A549 (cell line): ENCODE results near the gene TM9SF4. TPM values are rescaled to one million over a fixed set of nuclear protein-coding genes. Genes with fewer than 3 reads are reported as not detected.

Experiments
- ATAC-seq, 2 experiments: fragments of 200-7000 bp in 1 of 2; fragments of >200 bp in 1 of 2; cut with Nextera tagmentation in 1 of 2; cut with Tn5 transposase in 1 of 2; 3 replicates each; pipeline versions ENCODE4 v1.8.0 to v1.9.1; 2018 to 2020; ENCODE audit warnings: mild to moderate bottlenecking in 1 of 2, moderate library complexity in 1 of 2
- CTCF ChIA-PET: fragments of 300-600 bp; sonication (Branson Sonifier 250); formaldehyde crosslinking; extraction: SDS; loops from one replicate; lab custom pipeline; 2021; ENCODE audit warnings: antibody characterized with exemption, inconsistent platforms; lab: Yijun Ruan, JAX
- POLR2A ChIA-PET: fragments of 350-600 bp; formaldehyde crosslinking; extraction: SDS; loops from one replicate; lab custom pipeline; 2021; ENCODE audit warnings: antibody characterized with exemption, inconsistent platforms; lab: Yijun Ruan, JAX
- DNase-seq, 2 experiments: peaks; one replicate each; pipeline versions ENCODE4 v3.0.0 to v3.0.0-alpha.2; 2011 to 2016; ENCODE audit warnings: low read depth in 1 of 2, low spot score in 1 of 2
- FAIRE-seq: peaks from 2 replicates; lab custom pipeline; 2011; peaks lifted over from hg19 to GRCh38; lab: Jason Lieb, UNC
- H3K27ac ChIP-seq, 2 experiments: fragments of >200 bp; sonication (Bioruptor Twin); formaldehyde crosslinking; 3 replicates each; pipeline ENCODE4 v1.5.1; 2016 to 2017
- H3K4me1 ChIP-seq: fragments of >200 bp; sonication (Bioruptor Twin); formaldehyde crosslinking; 3 replicates; pipeline ENCODE4 v1.6.1; 2016
- H3K4me2 ChIP-seq: fragments of >200 bp; sonication (Bioruptor Twin); formaldehyde crosslinking; 3 replicates; pipeline ENCODE4 v1.6.1; 2016
- H3K4me3 ChIP-seq: fragments of >200 bp; sonication (Bioruptor Twin); formaldehyde crosslinking; 3 replicates; pipeline ENCODE4 v1.5.1; 2016
- H3K9me3 ChIP-seq: fragments of >200 bp; sonication (Bioruptor Twin); formaldehyde crosslinking; 3 replicates; pipeline ENCODE4 v1.6.1; 2016
- ATOH8 ChIP-seq: fragments of 250-450 bp; sonication (Bioruptor Pico); IDR thresholded peaks from 2 replicates; pipeline ENCODE4 v1.5.0; 2020; ENCODE audit warnings: low read depth, mild to moderate bottlenecking, moderate library complexity
- BCL3 ChIP-seq: fragments of >200 bp; sonication (Bioruptor Twin); formaldehyde crosslinking; IDR thresholded peaks from 3 replicates; pipeline ENCODE4 v1.6.1; 2016
- CEBPB ChIP-seq, 2 experiments: fragments of >200 bp in 1 of 2; sonication (Bioruptor Twin) in 1 of 2; formaldehyde crosslinking in 1 of 2; IDR thresholded peaks; 2 replicates each; pipeline ENCODE4 v1.6.1; 2012 to 2016
- CHD2 ChIP-seq: fragments of 150-350 bp; IDR thresholded peaks from 2 replicates; pipeline ENCODE4 v1.6.1; 2014; ENCODE audit warnings: low read length; ENCODE audit not compliant: partially characterized antibody
- CTCF ChIP-seq: fragments of >200 bp; sonication (Bioruptor Twin); formaldehyde crosslinking; IDR thresholded peaks from 3 replicates; pipeline ENCODE4 v1.5.1; 2016
- EHF ChIP-seq: fragments of 250-450 bp; sonication (Bioruptor Pico); IDR thresholded peaks from 2 replicates; pipeline ENCODE4 v1.5.0; 2020; ENCODE audit warnings: mild to moderate bottlenecking
- ELK1 ChIP-seq: fragments of 150-350 bp; IDR thresholded peaks from 2 replicates; pipeline ENCODE4 v1.6.1; 2014; ENCODE audit warnings: low read depth, mild to moderate bottlenecking, low read length
- ESRRA ChIP-seq: fragments of 150-350 bp; IDR thresholded peaks from 2 replicates; pipeline ENCODE4 v1.6.1; 2014; ENCODE audit warnings: mild to moderate bottlenecking, low read length, borderline replicate concordance
- FOSB ChIP-seq: fragments of 250-450 bp; sonication (Bioruptor Pico); IDR thresholded peaks from 2 replicates; pipeline ENCODE4 v1.5.0; 2020; ENCODE audit warnings: mild to moderate bottlenecking, moderate library complexity
- FOXS1 ChIP-seq: fragments of 250-450 bp; sonication (Bioruptor Pico); IDR thresholded peaks from 2 replicates; pipeline ENCODE4 v1.5.0; 2020; ENCODE audit warnings: mild to moderate bottlenecking, moderate library complexity
- GATA3 ChIP-seq: IDR thresholded peaks from 2 replicates; pipeline ENCODE4 v1.6.1; 2012; ENCODE audit warnings: borderline replicate concordance
- HMGXB4 ChIP-seq: fragments of 250-450 bp; sonication (Bioruptor Pico); IDR thresholded peaks from 2 replicates; pipeline ENCODE4 v1.5.0; 2021; ENCODE audit warnings: mild to moderate bottlenecking, moderate library complexity, borderline replicate concordance
- JUN ChIP-seq, 2 experiments: fragments of >200 bp; sonication (Bioruptor Twin); formaldehyde crosslinking; IDR thresholded peaks; 2 replicates in 1 of 2; 3 replicates in 1 of 2; pipeline ENCODE4 v1.6.1; 2016 to 2017
- KDM1A ChIP-seq: fragments of 200-600 bp; sonication (generic); IDR thresholded peaks from 2 replicates; pipeline ENCODE4 v1.6.1; 2016; ENCODE audit warnings: low read depth, mild to moderate bottlenecking
- MAFK ChIP-seq: fragments of 450-650 bp; IDR thresholded peaks from 2 replicates; pipeline ENCODE4 v1.6.1; 2014; ENCODE audit not compliant: partially characterized antibody
- MAX ChIP-seq: IDR thresholded peaks from 2 replicates; pipeline ENCODE4 v1.6.1; 2012
- NR3C1 ChIP-seq: fragments of >200 bp; sonication (Bioruptor Twin); formaldehyde crosslinking; IDR thresholded peaks from 3 replicates; pipeline ENCODE4 v1.6.1; 2017
- POLR2A ChIP-seq: IDR thresholded peaks from 2 replicates; pipeline ENCODE4 v1.6.1; 2012; ENCODE audit warnings: mild to moderate bottlenecking, low read length
- POLR2AphosphoS2 ChIP-seq: conservative IDR thresholded peaks from 2 replicates; pipeline ENCODE4 v1.6.1; 2012; ENCODE audit warnings: low read length, improper control_type of control experiment, inconsistent platforms
- SMC3 ChIP-seq: fragments of >200 bp; sonication (Bioruptor Twin); formaldehyde crosslinking; IDR thresholded peaks from 3 replicates; pipeline ENCODE4 v1.6.1; 2018; ENCODE audit warnings: inconsistent platforms
- SREBF2 ChIP-seq: fragments of 450-650 bp; IDR thresholded peaks from 2 replicates; pipeline ENCODE4 v1.6.1; 2014; ENCODE audit warnings: mild to moderate bottlenecking, moderate library complexity
- ZNF302 ChIP-seq: fragments of 250-450 bp; sonication (Bioruptor Pico); IDR thresholded peaks from 2 replicates; pipeline ENCODE4 v1.9.0; 2021; ENCODE audit warnings: inconsistent platforms, mild to moderate bottlenecking, moderate library complexity
- WGBS: methylation state at CpG from one replicate; pipeline ENCODE4 v1.1.6; 2017; ENCODE audit errors: missing lambda C conversion rate; 5-methylcytosine and 5-hydroxymethylcytosine counted together
- polyA plus RNA-seq, 4 experiments: library from polyadenylated mRNA; depleted of rRNA in 3 of 4; stranded (reverse); fragments of >200 nt; fragmentation: RNase III in 1 of 4; extraction: RNeasy Plus Mini Kit Qiagen cat#74134 plus additional on column Dnase treatment in 1 of 4; gene quantifications; 2 replicates in 3 of 4; 3 replicates in 1 of 4; pipeline ENCODE4 v1.2.3, GENCODE V29; 2011 to 2017

TM9SF4 gene
- polyA plus RNA-seq, 2 of the 4 experiments (the other 2 are of a cell fraction): 52.3 to 60.0 TPM

- H3K9me3 ChIP-seq: no peaks in the 10 kb centered on the region
- no peak for FAIRE-seq
- ChIA-PET POLR2A (no interaction called here), CTCF (interaction anchor here (1.0 kb wide), 1 partner anchor 9 kb away, joined by 4 read pairs; no protein-coding TSS in a partner anchor)
- 97% methylated on average over 5 of the region's 5 CpGs for WGBS
- H3K4me3 ChIP-seq: no peak overlapping the region
- DNase-seq: no peak
- TF ChIP-seq NR3C1: no peak
- TF ChIP-seq SMC3: no peak
- no peak for TF ChIP-seq POLR2A
- no peak for TF ChIP-seq ZNF302
- TF ChIP-seq FOSB (CRISPR knock-in tag): no peak
- no peak for TF ChIP-seq POLR2AphosphoS2
- TF ChIP-seq CHD2: no peak
- TF ChIP-seq EHF (CRISPR knock-in tag): no peak
- TF ChIP-seq CEBPB (IDR thresholded peaks at IDR 0.05): no peak
- TF ChIP-seq HMGXB4 (CRISPR knock-in tag): no peak
- TF ChIP-seq FOXS1: no peak
- TF ChIP-seq JUN (IDR thresholded peaks at IDR 0.05): no peak
- no peak for TF ChIP-seq MAX
- TF ChIP-seq, all 56 proteins: peak for 0
- H3K4me1 ChIP-seq: peaks cover under 1% of the 10 kb centered on the region; the same call in 2 of the 3 replicates
- H3K4me2 ChIP-seq: no peak overlapping the region
- ATAC-seq: no peak
- H3K27ac ChIP-seq: no peak overlapping the region
Observed at GRCh38 chr20:32160341-32160740, 50.8 kb downstream of the TM9SF4 start.

- ATAC-seq: no peak
- TF ChIP-seq ESRRA: no peak
- TF ChIP-seq ELK1: no peak
- TF ChIP-seq GATA3: no peak
- TF ChIP-seq CTCF: no peak
- no peak for TF ChIP-seq SREBF2
- TF ChIP-seq KDM1A: no peak
- no peak for TF ChIP-seq MAFK
- no peak for TF ChIP-seq ATOH8
- no peak for TF ChIP-seq CHD2
- no peak for TF ChIP-seq BCL3
- TF ChIP-seq, all 56 proteins: peak for 0
- H3K4me1 ChIP-seq: no peaks in the 10 kb centered on the region
- H3K4me3 ChIP-seq: no peak overlapping the region
- no peak overlapping the region for H3K4me2 ChIP-seq
- ChIA-PET POLR2A (no interaction called here), CTCF (interaction anchor here (0.7 kb wide), 1 partner anchor 16 kb away, joined by 3 read pairs; no protein-coding TSS in a partner anchor)
- FAIRE-seq (no peak), DNase-seq (no peak)
- no peak overlapping the region for H3K27ac ChIP-seq
- H3K9me3 ChIP-seq: no peaks in the 10 kb centered on the region
- 66% methylated on average over 3 of the region's 3 CpGs for WGBS
Observed at GRCh38 chr20:32162351-32162750, 52.8 kb downstream of the TM9SF4 start.
